K562 (cell line): ENCODE results near the gene LRTM1. TPM values are rescaled to one million over a fixed set of nuclear protein-coding genes. Genes with fewer than 3 reads are reported as not detected.
A peak's percentile ranks its signal among the peaks of the same experiment; 100 is the strongest.

Experiments
- CBFA2T3 ChIP-seq: fragments of 450-650 bp; IDR thresholded peaks from 2 replicates; pipeline ENCODE4 v1.6.1; 2017
- HNRNPLL ChIP-seq: fragments of 200-400 bp; formaldehyde crosslinking; IDR thresholded peaks from 2 replicates; pipeline ENCODE4 v1.6.1; 2017; ENCODE audit warnings: low read length, low read depth, mild to moderate bottlenecking; ENCODE audit not compliant: poor library complexity, severe bottlenecking
- NCOR1 ChIP-seq: fragments of 450-650 bp; IDR thresholded peaks from 2 replicates; pipeline ENCODE4 v1.6.1; 2016; ENCODE audit warnings: mild to moderate bottlenecking, moderate library complexity
- RBM15 ChIP-seq: fragments of 200-400 bp; formaldehyde crosslinking; IDR thresholded peaks from 2 replicates; pipeline ENCODE4 v1.6.1; 2018; ENCODE audit warnings: mild to moderate bottlenecking, low read length, moderate library complexity; ENCODE audit not compliant: insufficient read depth
- RBM34 ChIP-seq: fragments of 200-400 bp; formaldehyde crosslinking; IDR thresholded peaks from 2 replicates; pipeline ENCODE4 v1.6.1; 2018; ENCODE audit warnings: low read length, borderline replicate concordance; ENCODE audit not compliant: insufficient read depth
- RCOR1 ChIP-seq, 2 experiments: IDR thresholded peaks; 2 replicates each; pipeline ENCODE4 v1.6.1; 2012; ENCODE audit warnings: low read depth in 2 of 2, low read length in 2 of 2, borderline replicate concordance in 1 of 2, improper control_type of control experiment in 1 of 2
- SNIP1 ChIP-seq: fragments of 450-650 bp; IDR thresholded peaks from 2 replicates; pipeline ENCODE4 v1.7.1; 2017; ENCODE audit warnings: low read depth, mild to moderate bottlenecking
- TAF1 ChIP-seq: IDR thresholded peaks from 2 replicates; pipeline ENCODE4 v1.6.1; 2011; ENCODE audit warnings: mild to moderate bottlenecking, low read length, moderate library complexity; ENCODE audit not compliant: insufficient read depth, control insufficient read depth, severe bottlenecking; ENCODE audit errors: extremely low read depth
- TCF3 ChIP-seq: sonication (generic); formaldehyde crosslinking; IDR thresholded peaks from 2 replicates; pipeline ENCODE4 v1.4.0; 2020; ENCODE audit warnings: mild to moderate bottlenecking, missing genetic modification reagents
- TRIM28 ChIP-seq: fragments of 450-650 bp; IDR thresholded peaks from 2 replicates; pipeline ENCODE4 v1.6.1; 2017
- ZNF609 ChIP-seq: sonication (generic); formaldehyde crosslinking; IDR thresholded peaks from 2 replicates; pipeline ENCODE4 v1.8.1; 2023; ENCODE audit warnings: missing genetic modification reagents, mild to moderate bottlenecking, borderline replicate concordance
- polyA plus RNA-seq, 8 experiments: library from polyadenylated mRNA; depleted of rRNA in 4 of 8; stranded (reverse) in 5 of 8; unstranded in 3 of 8; fragments of >200 nt; fragmentation: Nextera tagmentation in 2 of 8; fragmentation: Illumina TruSeq in 1 of 8; extraction: Ambion mirVana in 2 of 8; extraction: Trizol in 1 of 8; gene quantifications; 2 replicates each; pipeline versions ENCODE4 v1.2.1 to v1.2.3, GENCODE V29; 2011 to 2014; ENCODE audit warnings: inconsistent platforms in 1 of 8, missing spikeins in 1 of 8
- total RNA-seq, 7 experiments: library from RNA; depleted of rRNA in 6 of 7; stranded (reverse); fragments of >200 nt in 6 of 7; fragmentation: Illumina TruSeq in 2 of 7; extraction: Trizol in 2 of 7; gene quantifications; 2 replicates each; pipeline versions ENCODE4 v1.2.1 to v1.2.3, GENCODE V29; 2011 to 2021; ENCODE audit warnings: low replicate concordance in 1 of 7
- TF ChIP-seq, protein P1 (sequence below): sonication (generic); formaldehyde crosslinking; IDR thresholded peaks from 2 replicates; pipeline ENCODE4 v1.8.1; 2023; ENCODE audit warnings: mild to moderate bottlenecking, missing genetic modification reagents
- TF ChIP-seq, protein P2 (sequence below), 2 experiments: IDR thresholded peaks in 1 of 2; conservative IDR thresholded peaks in 1 of 2; 2 replicates each; pipeline ENCODE4 v1.6.1; 2016; ENCODE audit warnings: low read depth in 2 of 2, mild to moderate bottlenecking in 1 of 2, missing compliant biosample characterization in 1 of 2, missing genetic modification characterization in 1 of 2, moderate library complexity in 1 of 2

Gene LRTM1
- total and polyA plus RNA-seq, 9 of the 15 experiments (the other 6 are each of a cell fraction or from before 2014, with no cell fraction given) = not detected

DNA sequence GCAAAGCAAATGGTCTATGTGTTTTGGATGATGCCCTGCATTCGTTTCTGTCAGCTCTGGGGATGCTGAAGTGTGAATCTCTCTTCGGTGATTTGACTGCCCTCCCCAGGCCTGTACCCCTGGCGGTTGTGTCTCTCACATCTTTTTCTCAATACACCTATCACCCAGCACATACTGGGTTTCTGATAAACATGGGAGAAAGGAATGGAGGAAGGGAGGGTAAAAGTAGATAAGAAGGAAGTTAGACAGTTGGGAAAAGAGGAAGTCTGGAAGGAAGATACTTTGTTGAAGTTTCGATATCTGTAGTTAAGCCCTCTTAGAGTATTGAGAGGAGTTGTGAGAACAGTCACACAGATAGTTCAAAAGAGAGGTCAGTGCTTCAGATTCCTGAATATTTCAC, 35.8 kb upstream of the LRTM1 start (continued):
- TF ChIP-seq ZNF609 (CRISPR knock-in tag) (no peak), NCOR1 (0 out of 2 replicates have a peak, but pooled peaks have one; percentile 8), TRIM28 (no peak), CBFA2T3 (peak; percentile 53), TCF3 (CRISPR knock-in tag) (peak; percentile 32; the same call in 1 of the 2 replicates), RCOR1 (IDR thresholded peaks at IDR 0.05; ENCODE audit: borderline replicate concordance in 1 of 2, low read depth in 2 of 2, low read length in 2 of 2) (0 out of 4 replicates have a peak, but pooled peaks of 1 of the 2 experiments have one; percentile 21), RBM15 (no peak), RBM34 (no peak), TAF1 (no peak), HNRNPLL (no peak), SNIP1 (no peak)
- TF ChIP-seq, protein P1, sequence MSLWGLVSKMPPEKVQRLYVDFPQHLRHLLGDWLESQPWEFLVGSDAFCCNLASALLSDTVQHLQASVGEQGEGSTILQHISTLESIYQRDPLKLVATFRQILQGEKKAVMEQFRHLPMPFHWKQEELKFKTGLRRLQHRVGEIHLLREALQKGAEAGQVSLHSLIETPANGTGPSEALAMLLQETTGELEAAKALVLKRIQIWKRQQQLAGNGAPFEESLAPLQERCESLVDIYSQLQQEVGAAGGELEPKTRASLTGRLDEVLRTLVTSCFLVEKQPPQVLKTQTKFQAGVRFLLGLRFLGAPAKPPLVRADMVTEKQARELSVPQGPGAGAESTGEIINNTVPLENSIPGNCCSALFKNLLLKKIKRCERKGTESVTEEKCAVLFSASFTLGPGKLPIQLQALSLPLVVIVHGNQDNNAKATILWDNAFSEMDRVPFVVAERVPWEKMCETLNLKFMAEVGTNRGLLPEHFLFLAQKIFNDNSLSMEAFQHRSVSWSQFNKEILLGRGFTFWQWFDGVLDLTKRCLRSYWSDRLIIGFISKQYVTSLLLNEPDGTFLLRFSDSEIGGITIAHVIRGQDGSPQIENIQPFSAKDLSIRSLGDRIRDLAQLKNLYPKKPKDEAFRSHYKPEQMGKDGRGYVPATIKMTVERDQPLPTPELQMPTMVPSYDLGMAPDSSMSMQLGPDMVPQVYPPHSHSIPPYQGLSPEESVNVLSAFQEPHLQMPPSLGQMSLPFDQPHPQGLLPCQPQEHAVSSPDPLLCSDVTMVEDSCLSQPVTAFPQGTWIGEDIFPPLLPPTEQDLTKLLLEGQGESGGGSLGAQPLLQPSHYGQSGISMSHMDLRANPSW (CRISPR knock-in tag) = no peak
- TF ChIP-seq, protein P2, sequence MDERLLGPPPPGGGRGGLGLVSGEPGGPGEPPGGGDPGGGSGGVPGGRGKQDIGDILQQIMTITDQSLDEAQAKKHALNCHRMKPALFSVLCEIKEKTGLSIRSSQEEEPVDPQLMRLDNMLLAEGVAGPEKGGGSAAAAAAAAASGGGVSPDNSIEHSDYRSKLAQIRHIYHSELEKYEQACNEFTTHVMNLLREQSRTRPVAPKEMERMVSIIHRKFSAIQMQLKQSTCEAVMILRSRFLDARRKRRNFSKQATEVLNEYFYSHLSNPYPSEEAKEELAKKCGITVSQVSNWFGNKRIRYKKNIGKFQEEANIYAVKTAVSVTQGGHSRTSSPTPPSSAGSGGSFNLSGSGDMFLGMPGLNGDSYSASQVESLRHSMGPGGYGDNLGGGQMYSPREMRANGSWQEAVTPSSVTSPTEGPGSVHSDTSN (CRISPR knock-in tag; IDR thresholded peaks at IDR 0.05; ENCODE audit: low read depth) = no peak
- TF ChIP-seq, protein P2 (tag; conservative IDR thresholded peaks at IDR 0.05; ENCODE audit: low read depth) = no peak
